Effector CD4-positive, alpha-beta T cell (primary cell): ENCODE measurements around the gene UBE2S.

Experiments
- DNase-seq: peaks from one replicate; pipeline ENCODE4 v3.0.0-alpha.2; 2020

The UBE2S gene

DNA sequence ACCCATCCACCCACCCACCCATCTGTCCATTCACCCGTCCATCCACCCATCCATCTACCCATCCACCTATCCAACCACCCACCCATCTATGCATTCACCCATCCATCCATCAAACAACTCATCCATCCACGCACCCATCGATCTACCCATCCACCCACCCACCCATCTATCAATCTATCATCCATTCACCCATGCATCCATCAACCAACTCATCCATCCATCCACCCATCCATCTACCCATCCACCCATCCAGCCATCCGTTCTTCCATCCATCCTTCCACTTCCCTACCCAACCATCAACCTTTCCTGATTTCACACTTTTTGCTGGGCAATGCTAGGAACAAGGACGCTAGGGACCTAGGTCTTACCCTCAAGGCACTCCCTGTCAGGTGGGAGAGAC is 25.6 kb downstream of the UBE2S start:
- DNase-seq = no peak

DNA sequence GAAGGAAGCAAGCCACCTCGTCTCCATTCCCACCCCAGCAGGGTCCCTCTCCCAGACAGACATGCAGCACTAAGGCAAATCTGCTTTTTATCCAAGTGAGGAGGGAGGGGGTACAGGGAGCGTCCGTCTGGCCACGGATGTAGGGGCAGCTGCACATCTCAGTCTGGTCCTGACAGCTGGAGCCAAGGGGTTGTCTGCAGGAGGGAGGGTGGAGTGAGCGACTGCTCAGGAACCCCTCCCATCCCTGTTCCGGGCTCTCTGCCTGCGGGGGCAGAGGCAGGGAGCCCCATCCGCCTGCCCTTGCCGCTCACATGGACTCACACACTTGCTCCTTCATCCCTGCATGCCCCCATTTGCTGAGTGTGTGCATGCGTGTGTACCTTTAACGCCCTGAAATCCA is 28.4 kb downstream of the UBE2S start:
- no peak for DNase-seq

DNA sequence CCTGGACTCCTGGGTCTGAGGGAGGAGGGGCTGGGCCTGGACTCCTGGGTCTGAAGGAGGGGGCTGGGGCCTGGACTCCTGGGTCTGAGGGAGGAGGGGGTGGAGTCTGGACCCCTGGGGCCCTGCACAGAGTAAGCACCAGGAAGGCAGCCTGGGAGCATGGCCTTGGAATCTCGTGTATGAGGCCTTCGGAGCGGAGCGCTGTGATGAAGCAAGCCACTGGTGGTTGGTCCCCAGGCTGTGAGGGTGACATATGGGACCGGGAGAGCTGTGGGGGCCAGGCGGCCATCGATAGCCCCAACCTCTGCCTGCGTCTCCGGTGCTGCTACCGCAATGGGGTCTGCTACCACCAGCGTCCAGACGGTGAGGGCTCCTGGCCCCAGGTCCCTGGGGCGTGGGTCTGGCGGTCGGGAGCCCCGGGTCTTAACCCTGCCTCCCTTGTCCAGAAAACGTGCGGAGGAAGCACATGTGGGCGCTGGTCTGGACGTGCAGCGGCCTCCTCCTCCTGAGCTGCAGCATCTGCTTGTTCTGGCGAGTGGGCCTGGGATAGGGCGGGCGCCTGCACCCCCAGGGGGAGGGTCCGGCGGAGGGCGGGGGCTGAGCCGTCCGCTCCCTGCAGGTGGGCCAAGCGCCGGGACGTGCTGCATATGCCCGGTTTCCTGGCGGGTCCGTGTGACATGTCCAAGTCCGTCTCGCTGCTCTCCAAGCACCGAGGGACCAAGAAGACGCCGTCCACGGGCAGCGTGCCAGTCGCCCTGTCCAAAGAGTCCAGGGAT is 30.0 kb downstream of the UBE2S start:
- no peak for DNase-seq

DNA sequence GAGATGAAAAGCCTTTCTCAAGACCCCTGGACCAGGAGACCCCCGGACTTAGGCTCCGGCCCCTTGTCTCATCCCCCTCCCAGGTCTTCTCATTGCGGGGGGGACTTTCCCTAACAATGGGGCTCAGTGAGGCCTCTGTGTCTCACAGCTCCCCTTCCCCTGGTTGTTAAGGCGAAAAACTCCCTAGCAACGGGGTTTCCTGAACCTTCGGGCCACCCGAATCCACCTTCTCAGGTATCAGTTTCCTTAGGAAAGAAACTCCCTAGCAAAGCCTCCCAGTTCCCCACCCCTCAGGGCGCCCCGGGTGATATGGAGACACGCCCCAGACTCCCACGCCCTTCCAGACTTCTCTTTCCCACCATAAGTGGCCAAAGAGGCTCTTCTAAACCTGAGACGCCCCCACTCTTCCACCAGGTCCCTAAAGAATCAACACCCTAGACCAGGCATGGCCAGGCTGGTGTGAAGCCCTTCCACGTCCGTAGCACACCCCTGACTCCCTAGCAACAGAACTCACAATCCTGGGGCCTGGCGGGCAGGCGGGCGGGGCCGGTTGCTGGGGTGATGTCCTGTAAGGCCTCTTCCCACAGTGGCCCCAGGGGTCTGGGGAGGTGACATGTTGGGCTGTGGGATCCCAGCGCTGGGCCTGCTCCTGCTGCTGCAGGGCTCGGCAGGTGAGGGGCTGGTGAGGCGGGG is 31.2 kb downstream of the UBE2S start, which contains the start of gene TMEM190:
Gene TMEM190 (plus strand): TSS at position 586 of the 693 bp plus-strand sequence. CDS start 28 bp downstream, at position 614.
- no peak for DNase-seq

DNA sequence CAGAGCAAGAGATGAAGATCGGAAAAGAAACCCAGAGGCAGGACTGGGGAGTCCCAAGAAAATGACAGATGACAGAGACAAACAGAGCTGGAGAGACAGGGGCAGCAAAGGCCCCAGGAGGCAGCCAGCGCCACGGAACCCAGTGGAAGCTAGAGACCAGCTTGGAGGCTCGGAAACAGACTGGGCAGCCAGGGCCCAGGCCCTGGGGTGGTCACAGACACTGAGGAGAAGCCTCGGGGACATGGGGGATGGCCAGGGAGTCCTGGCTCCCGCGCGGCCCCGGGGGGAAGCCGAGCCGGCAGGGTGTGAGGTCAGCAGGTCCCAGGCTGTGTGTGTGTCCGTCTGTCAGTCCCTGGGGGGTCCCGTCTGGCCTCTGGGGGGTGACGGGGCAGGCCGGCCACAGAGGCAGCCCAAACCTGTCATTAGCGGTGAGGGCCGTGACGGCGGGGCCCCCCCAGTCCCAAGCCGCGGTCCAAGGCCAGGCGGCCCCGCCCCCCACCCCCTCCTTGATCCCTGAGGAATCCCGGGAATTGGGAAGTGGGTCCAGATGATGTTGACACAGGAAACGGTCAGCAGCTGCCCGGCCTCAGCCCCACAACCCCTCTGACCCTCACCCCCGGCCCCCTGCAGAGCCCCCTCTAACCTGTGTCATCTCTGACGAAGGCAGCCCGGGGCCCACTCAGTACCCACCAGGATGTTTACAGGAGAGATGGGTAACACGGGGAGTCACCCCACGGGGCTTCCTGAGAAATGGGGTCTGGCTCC is 33.4 kb downstream of the UBE2S start:
- DNase-seq = no peak

DNA sequence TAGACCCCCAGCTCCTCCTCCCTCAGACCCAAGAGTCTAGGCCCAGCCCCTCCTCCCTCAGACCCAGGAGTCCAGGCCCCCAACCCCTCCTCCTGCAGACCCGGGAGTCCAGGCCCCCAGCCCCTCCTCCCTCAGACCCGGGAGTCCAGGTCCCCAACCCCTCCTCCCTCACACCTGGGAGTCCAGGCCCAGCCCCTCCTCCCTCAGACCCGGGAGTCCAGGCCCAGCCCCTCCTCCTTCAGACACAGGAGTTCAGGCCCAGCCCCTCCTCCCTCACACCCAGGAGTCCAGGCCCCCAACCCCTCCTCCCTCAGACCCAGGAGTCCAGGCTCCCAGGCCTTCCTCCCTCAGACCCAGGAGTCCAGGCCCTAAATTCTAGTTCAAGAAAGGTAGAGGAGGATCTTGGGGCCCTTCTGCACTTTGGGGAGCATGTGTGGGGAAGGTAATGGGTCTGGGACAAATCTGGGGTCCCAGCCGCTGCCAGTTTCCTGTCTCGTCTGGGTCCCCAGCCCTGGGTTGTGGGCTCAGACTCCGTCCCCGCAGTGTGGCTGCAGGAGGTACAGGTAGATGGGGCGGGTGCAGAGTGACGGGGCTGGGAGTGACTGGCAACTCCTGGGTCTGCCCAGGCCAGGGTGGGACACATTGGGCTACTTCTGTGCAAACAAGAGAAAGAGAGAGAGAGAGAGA is 34.1 kb downstream of the UBE2S start:
- DNase-seq = no peak

DNA sequence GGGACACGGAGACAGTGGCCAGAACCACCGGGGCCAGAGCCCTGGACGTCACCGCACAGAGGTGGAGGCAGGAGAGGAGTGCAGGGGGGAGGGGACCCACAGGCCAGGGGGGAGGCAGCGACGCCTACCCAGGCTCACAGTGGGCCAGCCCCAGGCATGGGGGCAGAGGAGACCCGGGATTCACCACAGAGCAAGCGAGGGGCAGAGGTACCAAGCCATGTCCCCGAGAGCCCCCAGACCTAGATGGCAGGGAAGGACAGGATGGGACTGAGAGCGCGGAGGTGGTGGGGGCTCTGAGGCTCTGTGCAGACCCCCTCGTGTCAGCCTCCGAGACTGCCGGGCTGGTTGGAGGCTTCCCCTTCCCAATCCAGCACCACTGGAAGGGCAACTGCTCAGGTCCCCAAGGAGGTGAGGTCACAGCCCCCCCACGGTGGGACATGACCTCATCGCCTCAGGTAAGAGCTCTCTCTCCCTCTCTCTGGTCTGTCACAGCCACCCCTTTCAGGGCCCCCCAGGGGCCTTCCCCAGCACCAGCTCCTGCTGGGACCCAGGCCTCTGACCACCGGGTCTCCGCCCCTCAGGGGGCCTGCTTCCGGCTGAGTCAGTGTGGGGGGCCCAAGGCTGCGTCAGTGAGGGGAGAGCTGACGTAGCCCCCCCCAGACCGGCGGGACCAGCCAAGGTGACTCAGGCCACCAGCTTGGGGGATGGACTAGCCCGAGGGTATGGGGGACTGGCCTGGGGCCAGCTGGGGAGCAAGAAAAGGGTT is 35.1 kb downstream of the UBE2S start:
- no peak for DNase-seq

DNA sequence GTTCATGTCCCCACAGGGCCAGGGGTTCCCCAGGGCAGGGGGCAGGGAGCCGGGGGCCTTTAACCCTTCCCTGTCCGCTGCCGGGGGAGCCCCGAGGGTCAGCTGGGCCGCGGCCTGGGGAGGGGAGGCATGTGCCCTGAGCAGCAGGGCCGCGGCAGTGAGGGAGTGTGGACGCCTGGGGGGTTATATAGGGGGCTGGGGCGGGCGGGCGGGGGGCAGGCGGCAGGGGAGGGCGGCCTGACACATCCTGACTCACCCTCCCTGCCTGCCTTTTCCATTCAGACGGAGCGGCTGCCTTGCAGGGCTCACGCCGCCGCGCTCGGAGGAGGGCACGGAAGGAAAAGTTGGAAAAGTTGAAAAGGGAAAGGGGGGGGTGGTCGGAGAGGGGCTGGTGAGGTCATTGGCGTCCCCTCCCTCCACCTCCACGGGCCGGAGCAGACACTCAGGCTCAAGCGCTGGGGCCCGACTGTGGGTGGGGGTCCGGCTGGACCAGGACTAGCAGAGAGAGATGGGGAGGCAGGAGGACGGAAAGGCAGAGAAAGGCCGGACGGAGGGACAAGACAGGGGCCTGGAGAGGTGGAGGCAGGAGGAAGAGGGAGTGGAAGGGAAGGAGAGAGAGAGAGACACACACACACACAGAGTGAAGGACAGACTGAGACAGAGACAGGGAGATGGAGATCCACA is 37.1 kb downstream of the UBE2S start, which contains the start of gene IL11:
Gene IL11 (minus strand): TSS at position 159 of the 684 bp plus-strand sequence. CDS start 153 bp downstream, at position 6.
- no peak for DNase-seq

DNA sequence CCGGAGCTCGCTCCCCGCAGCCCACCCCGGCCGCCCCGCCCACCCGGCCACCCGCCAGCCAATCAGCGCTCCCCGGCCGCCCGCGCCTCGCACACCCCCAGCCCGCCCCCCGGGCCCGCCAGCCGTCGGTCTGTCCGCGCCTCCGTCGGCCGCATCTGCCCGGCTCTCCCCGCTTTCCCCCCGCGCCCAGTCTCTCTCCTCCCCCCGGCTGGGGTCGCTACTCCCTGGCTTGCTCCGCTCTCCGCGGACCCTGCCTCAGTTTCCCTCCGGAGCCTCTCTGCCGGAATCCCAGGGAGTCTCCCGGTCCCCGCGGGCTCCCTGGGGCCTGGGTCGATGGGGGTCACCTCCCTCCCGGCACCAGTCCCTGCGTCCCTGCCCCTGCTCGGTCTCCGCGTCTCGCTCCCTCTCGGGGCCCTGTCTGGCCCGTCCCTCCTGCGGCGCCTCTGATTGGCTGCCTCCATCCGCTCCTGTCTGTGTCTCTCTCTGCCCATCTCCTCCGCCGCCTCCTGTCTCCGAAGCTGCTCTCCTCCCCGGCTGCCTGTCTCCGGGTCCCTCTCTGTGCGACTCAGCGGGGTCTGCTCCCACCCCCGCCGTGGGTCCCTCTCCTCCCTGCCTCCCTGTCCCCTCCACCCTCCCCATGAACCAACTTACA is 37.8 kb downstream of the UBE2S start:
- DNase-seq = no peak

DNA sequence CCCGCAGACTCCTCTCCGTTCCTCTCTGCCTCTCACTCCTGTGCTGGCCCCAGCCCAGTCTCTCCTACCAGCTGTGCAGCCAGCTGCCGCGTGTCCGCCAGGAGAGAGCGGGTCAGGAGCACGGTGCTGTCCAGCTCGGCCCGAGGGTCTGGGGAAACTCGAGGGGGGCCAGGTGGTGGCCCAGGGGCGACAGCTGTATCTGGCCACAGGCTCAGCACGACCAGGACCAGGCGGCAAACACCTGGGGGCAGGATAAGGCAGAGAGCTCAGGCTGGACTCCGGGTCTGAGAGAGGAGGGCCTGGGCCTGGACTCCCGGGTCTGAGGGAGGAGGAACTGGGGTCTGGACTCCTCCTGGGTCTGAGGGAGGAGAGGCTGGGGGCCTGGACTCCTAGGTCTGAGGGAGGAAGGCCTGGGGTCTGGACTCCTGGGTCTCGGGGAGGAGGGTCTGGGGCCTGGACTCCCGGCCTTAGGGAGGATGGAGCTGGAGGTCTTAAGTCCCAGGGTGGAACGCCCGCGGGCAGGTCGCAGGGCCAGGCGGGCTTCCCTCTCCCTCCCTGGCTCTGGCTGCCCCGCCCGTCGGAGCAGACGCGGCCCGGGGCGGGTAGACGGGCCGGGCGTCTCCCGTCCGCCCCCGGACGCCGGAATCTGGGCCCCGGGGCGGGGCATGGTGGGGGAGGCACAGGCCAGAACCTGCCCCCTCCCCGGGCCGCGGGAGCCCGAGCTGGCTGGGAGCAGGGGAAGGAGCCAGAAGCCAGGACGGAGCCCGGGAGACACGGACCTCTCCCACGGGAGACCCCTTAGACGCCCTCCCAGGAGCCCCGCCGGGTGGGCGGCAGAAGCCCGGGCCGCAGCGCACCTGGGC is 38.7 kb downstream of the UBE2S start:
- DNase-seq = no peak

DNA sequence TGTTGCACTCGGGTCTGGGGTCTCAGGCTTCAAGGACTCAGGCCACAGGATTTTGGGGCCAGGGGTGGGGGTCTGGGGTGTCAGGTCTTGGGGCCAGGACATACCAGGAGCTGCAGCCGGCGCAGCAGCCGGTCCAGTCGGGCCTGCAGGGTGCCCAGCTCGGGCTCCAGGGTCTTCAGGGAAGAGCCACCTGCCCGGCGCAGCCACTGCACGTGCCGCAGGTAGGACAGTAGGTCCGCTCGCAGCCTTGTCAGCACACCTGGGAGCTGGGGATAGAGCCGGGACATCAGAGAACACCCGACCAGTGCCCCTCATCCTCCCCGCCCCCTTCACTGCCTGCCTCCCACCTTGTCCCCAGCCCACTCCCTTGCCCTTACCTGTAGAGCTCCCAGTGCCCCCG is 39.5 kb downstream of the UBE2S start:
- no peak for DNase-seq

DNA sequence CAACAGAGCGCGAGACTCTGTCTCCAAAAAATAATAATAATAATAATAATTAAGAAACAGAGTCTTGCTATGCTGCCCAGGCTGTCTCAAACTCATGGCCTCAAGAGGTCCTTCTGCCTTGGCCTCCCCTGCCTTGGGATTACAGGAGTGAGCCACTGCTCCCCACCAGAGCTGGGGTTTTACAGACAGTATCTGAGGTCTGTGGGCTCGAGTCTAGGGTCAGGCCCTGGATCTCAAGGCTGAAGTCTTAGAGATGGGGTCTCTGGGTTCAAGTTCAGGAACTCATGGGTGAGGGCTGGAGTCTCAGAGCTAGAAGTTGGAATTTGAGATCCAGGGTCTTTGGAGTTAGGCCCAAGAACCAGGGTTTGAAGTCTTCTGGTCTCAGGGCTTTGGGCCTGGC is 40.8 kb downstream of the UBE2S start:
- DNase-seq = no peak

DNA sequence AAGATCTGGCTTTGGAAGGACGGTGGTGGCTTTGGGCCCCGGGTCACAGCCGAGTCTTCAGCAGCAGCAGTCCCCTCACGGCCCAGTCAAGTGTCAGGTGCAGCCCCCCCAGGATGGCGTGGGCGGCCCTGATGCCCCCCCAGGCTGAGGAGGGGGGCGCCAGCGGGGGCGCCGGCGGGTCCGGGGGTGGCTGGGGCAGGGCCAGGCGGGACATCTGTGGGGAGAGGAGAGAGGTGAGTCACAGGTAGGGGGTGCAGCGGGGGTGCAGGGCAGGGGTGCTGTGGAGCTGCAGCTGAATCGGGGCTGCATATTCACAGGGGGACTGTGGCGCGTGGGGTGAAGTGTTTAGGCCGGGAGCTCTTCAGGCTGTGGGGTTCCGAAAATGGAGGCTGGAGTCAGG is 41.6 kb downstream of the UBE2S start:
- no peak for DNase-seq

DNA sequence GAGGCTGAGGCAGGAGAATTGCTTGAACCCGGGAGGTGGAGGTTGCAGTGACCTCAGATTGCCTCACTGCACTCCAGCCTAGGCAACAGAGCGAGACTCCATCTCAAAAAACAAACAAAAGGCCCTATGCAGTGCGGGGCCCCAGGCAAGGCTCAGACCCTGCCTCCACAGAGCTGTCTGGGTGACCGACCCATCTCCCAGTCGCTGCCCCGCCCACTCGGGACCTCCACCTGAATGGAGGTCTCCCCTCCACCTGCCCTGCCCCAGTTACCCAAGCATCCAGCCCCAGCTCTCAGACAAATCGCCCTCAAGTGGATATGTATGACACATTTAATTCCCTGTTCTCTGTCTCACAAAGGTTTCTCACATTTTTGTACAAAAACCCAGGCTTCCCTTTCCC is 42.3 kb downstream of the UBE2S start:
- DNase-seq = no peak

DNA sequence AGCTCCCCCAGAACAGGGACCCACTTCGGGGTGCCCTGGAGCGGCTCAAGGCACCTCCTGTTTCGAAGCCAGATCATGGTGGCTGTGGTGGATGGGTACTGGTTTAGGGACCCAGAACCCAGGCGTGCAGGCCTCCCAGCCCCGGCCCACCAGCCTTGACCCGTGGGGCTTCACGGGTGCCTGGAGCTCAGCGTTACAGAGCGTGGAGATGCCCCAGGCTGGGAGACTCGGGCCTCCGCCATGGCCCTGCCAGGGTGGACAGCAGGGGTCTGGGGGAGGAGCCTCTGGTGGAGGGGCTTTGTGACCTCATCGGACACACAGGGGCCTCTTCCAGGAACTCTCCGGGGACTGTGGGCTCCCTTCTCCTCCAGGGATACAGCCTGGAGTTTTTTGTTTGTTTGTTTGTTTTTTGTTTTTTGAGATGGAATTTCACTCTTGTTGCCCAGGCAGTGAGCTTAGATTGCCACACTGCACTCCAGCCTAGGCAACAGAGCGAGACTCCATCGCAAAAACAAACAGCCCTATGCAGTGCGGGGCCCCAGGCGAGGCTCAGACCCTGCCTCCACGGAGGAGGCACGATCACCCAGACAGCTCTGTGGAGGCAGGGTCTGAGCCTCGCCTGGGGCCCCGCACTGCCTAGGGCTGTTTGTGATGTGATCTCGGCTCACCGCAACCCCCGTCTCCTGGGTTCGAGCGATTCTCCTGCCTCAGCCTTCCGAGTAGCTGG is 44.4 kb downstream of the UBE2S start, which contains the start of gene GARIN5B:
Gene GARIN5B (minus strand): TSS at position 271 of the 727 bp plus-strand sequence. CDS start 194 bp downstream, at position 77.
- DNase-seq = no peak

DNA sequence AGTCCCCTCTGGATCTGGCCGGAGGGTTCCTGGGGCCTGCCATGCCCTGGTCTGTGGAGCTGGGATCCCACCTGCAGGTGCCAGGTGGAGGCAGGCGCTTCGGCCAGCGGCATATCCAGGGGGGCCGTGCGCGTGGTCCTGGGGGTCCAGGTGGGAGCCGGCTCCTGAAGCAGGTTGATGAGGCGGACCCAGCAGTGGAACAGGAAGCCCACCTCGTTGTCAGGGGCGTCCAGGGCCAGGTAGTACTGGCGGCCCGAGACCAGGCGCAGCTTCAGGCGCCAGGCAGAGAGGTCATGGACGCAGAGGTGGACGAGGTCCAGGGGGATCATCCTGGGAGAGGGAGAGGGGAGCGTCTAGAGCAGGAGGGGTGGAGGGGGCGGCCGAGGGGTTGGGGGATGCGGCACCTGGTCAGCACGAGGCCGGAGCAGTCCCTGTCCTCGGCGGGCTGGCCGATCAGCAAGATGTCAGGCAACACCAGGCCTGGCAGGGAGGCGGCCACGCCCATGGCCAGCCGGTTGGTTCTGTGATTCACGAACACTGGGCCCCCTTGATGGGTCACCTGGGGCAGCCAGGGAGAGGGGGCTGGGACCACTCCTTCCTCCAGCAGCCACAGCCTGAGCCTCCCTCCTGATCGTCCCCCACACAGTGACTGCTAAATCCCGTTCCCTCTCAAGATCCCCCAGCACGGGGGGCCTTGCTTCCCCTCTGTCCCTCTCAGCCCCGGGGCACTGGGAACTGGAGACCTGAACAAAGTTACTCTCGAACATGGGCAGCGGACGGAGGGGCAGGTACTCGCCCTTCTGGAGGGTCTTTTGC is 45.2 kb downstream of the UBE2S start:
- DNase-seq = no peak

DNA sequence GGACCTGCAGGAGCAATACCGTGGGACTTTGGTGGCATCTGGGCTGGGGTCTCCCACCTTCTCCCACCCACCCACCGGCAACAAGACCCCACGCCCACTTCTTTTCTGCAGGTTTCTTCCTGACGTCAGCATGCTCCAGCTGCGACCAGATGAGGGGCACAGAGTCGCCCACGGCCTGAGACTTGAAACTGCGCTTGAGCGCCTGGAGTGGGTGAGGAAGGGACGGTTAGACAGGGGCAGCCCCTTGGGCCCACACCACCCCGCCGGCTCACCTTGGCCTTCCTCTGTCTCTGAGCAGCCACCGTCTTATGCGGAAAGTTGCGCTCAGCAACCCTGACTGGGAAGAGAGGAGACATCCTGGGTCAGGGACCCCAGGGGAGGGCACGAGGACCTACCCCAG is 46.7 kb downstream of the UBE2S start:
- no peak for DNase-seq
